Ovary (tissue), 3 donors: ENCODE results near the gene FNDC3A.

Experiments used
- CTCF ChIP-seq, 3 donors: fragments of 450-650 bp in 2 of 3; fragments of 200-600 bp in 1 of 3; IDR thresholded peaks; one replicate each; pipeline versions ENCODE4 v1.5.1 to v1.8.0; 2016 to 2022; ENCODE audit warnings: antibody characterized with exemption in 3 of 3, mild to moderate bottlenecking in 1 of 3
- EP300 ChIP-seq: sonication (generic); formaldehyde crosslinking; IDR thresholded peaks from one replicate; pipeline ENCODE4 v1.6.1; 2017; ENCODE audit warnings: antibody characterized with exemption
- POLR2A ChIP-seq: fragments of 450-650 bp; IDR thresholded peaks from one replicate; pipeline ENCODE4 v1.6.1; 2017; ENCODE audit warnings: antibody characterized with exemption, mild to moderate bottlenecking, moderate library complexity
- donor health status: DM: no; HTN: no; CAD: no.

GRCh38 chr13:48946163-48946562 lies 29.5 kb upstream of the FNDC3A start:
- TF ChIP-seq CTCF (IDR thresholded peaks at IDR 0.05), result no peak
- no peak for TF ChIP-seq EP300
- no peak for TF ChIP-seq POLR2A
